HepG2 (cell line): ENCODE results near the gene MCC.

ENCODE experiments used
- POLR2A ChIP-seq, 2 experiments: IDR thresholded peaks; 2 replicates each; pipeline ENCODE4 v1.6.1; 2011; ENCODE audit warnings: low read depth in 2 of 2, low read length in 2 of 2, mild to moderate bottlenecking in 1 of 2, moderate library complexity in 1 of 2; ENCODE audit not compliant: insufficient read depth in 1 of 2
- TF ChIP-seq, protein P1 (sequence below): sonication (generic); formaldehyde crosslinking; IDR thresholded peaks from 2 replicates; pipeline ENCODE4 v1.5.0; 2020; ENCODE audit warnings: mild to moderate bottlenecking, missing genetic modification reagents, moderate library complexity
- TF ChIP-seq, protein P2 (sequence below): sonication (generic); formaldehyde crosslinking; IDR thresholded peaks from 2 replicates; pipeline ENCODE4 v1.8.1; 2023; ENCODE audit warnings: mild to moderate bottlenecking, missing genetic modification reagents, borderline replicate concordance

DNA sequence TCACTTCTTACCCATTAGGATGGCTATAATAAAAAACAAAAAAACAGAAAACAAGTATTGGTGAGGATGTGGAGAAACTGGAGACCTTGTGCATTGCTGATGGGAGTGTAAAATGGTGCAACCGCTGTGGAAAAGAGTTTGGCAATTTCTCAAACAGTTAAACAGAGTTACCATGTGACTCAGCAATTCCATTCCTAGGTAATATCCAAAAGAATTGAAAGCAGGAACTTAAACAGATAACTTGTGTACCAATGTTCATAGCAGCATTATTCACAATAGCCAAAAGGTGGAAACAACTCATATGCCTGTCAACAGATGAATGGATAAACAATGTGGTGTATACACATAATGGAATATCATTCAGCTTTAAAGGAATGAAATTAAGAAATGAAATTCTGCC lies 482.8 kb downstream of the MCC start:
- TF ChIP-seq, protein P1, sequence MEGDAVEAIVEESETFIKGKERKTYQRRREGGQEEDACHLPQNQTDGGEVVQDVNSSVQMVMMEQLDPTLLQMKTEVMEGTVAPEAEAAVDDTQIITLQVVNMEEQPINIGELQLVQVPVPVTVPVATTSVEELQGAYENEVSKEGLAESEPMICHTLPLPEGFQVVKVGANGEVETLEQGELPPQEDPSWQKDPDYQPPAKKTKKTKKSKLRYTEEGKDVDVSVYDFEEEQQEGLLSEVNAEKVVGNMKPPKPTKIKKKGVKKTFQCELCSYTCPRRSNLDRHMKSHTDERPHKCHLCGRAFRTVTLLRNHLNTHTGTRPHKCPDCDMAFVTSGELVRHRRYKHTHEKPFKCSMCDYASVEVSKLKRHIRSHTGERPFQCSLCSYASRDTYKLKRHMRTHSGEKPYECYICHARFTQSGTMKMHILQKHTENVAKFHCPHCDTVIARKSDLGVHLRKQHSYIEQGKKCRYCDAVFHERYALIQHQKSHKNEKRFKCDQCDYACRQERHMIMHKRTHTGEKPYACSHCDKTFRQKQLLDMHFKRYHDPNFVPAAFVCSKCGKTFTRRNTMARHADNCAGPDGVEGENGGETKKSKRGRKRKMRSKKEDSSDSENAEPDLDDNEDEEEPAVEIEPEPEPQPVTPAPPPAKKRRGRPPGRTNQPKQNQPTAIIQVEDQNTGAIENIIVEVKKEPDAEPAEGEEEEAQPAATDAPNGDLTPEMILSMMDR (CRISPR knock-in tag), result no peak
- TF ChIP-seq, protein P2, sequence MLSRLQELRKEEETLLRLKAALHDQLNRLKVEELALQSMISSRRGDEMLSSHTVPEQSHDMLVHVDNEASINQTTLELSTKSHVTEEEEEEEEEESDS, result no peak
- no peak for TF ChIP-seq POLR2A (IDR thresholded peaks at IDR 0.05; ENCODE audit: insufficient read depth in 1 of 2, low read depth in 2 of 2, low read length in 2 of 2)
